ENCODE measurements around the gene VWA8. TPM values are rescaled to one million over a fixed set of nuclear protein-coding genes. Genes with fewer than 3 reads are reported as not detected.

The VWA8 gene
- total RNA-seq, 1 experiment from 2014 or later = 22.6 TPM

- intact Hi-C loops (cut with micrococcal nuclease) = no loop called here
These were observed 408.9 kb downstream of the VWA8 start for GRCh38 chr13:41552031-41552430.

More at GRCh38 chr13:41552031-41552430, 408.9 kb downstream of the VWA8 start:
- ChIA-PET POLR2A (no interaction called here), CTCF (no interaction called here), RAD21 (ENCODE audit: low non-redundant PET in 1 of 2, low total read pairs in 2 of 2, uncharacterized antibody in 2 of 2, unreplicated experiment in 2 of 2) (no interaction called here)
- Histone ChIP-seq H3K27ac (ENCODE audit: low read depth, low read length) (no peak overlapping the region), H3K4me2 (ENCODE audit: low read length) (no peak overlapping the region), H4K20me1 (ENCODE audit: insufficient read depth) (no peaks in the 10 kb centered on the region), H3K4me3 (replicated peaks in 1 of 2; ENCODE audit: low read depth in 1 of 2, low read length in 2 of 2) (no peak overlapping the region), H3K9me3 (ENCODE audit: control insufficient read depth in 1 of 2, insufficient read depth in 1 of 2, low read depth in 1 of 2, low read length in 2 of 2) (no peaks in the 10 kb centered on the region), H3K36me3 (ENCODE audit: control insufficient read depth in 1 of 2, insufficient read depth in 2 of 2, low read length in 2 of 2) (no peaks in the 10 kb centered on the region), H3K9me2 (ENCODE audit: insufficient read depth) (no peaks in the 10 kb centered on the region), H3K9ac (ENCODE audit: low read length) (no peak overlapping the region), H3K79me2 (ENCODE audit: insufficient read depth, low read length) (no peaks in the 10 kb centered on the region), H3K27me3 (ENCODE audit: insufficient read depth, low read length) (no peaks in the 10 kb centered on the region), H3K4me1 (ENCODE audit: control insufficient read depth in 1 of 2, insufficient read depth in 2 of 2, low read length in 2 of 2) (no peaks in the 10 kb centered on the region), H2AFZ (ENCODE audit: low read depth, low read length, poor library complexity, severe bottlenecking) (no peak overlapping the region)
- no peak for ATAC-seq
- DNase-seq (ENCODE audit: low read depth, low spot score) = no peak
- BruUV-seq (replicated peaks) = no TSS peak
- TF ChIP-seq ZBTB33 (IDR thresholded peaks at IDR 0.05; ENCODE audit: extremely low read depth, insufficient replicate concordance, low read length) (no peak), POLR2AphosphoS5 (IDR thresholded peaks at IDR 0.05; ENCODE audit: low read depth, low read length) (no peak), CTCF (IDR thresholded peaks at IDR 0.05 in 2 of 3, conservative IDR thresholded peaks at IDR 0.05 in 1 of 3; ENCODE audit: borderline replicate concordance in 1 of 3, insufficient read depth in 1 of 3, low read depth in 2 of 3, low read length in 2 of 3) (no peak), REST (IDR thresholded peaks at IDR 0.05; ENCODE audit: low read depth) (no peak), TCF7L2 (IDR thresholded peaks at IDR 0.05; ENCODE audit: borderline replicate concordance, extremely low read depth, insufficient read depth, insufficient read length) (no peak), ELF1 (IDR thresholded peaks at IDR 0.05; ENCODE audit: borderline replicate concordance, low read depth) (no peak), RAD21 (IDR thresholded peaks at IDR 0.05; ENCODE audit: low read depth) (no peak), YY1 (IDR thresholded peaks at IDR 0.05; ENCODE audit: extremely low read depth, insufficient replicate concordance, low read depth, low read length) (no peak), SRF (IDR thresholded peaks at IDR 0.05; ENCODE audit: low read depth) (no peak), EZH2 (IDR thresholded peaks at IDR 0.05) (no peak), FOSL1 (IDR thresholded peaks at IDR 0.05; ENCODE audit: low read depth) (no peak), CEBPB (IDR thresholded peaks at IDR 0.05; ENCODE audit: low read depth) (no peak), POLR2A (IDR thresholded peaks at IDR 0.05; ENCODE audit: borderline replicate concordance, extremely low read depth, insufficient read depth, insufficient read length) (no peak), SP1 (IDR thresholded peaks at IDR 0.05; ENCODE audit: low read depth) (no peak)

Data from HCT116 (cell line).